HEK293 (cell line): ENCODE measurements around the gene CPNE2.

Experiments used
- CTCF ChIA-PET: fragments of 350-600 bp; formaldehyde crosslinking; extraction: SDS; loops from one replicate; lab custom pipeline; 2021; ENCODE audit warnings: antibody characterized with exemption; lab: Yijun Ruan, JAX
- POLR2A ChIA-PET: fragments of 300-600 bp; formaldehyde crosslinking; extraction: SDS; loops from one replicate; lab custom pipeline; 2020; ENCODE audit warnings: antibody characterized with exemption, inconsistent platforms; lab: Yijun Ruan, JAX
- H3K27ac ChIP-seq: fragments of 200-500 bp; sonication (Bioruptor generic); 2 replicates; pipeline ENCODE4 v1.5.1; 2014; ENCODE audit warnings: low read depth, low read length, control low read depth, inconsistent platforms; ENCODE audit errors: extremely low read depth
- H3K36me3 ChIP-seq, 2 experiments: fragments of 200-500 bp in 1 of 2; sonication (Bioruptor generic) in 1 of 2; 1 replicate in 1 of 2; 2 replicates in 1 of 2; pipeline ENCODE4 v1.5.1; 2014 to 2017; ENCODE audit warnings: inconsistent platforms in 2 of 2, low read length in 2 of 2; ENCODE audit not compliant: control insufficient read depth in 2 of 2, insufficient read depth in 1 of 2
- H3K4me1 ChIP-seq: fragments of 200-500 bp; sonication (Bioruptor generic); 2 replicates; pipeline ENCODE4 v1.5.1; 2014; ENCODE audit warnings: mild to moderate bottlenecking, low read length, inconsistent platforms; ENCODE audit not compliant: control insufficient read depth, insufficient read depth
- H3K4me3 ChIP-seq: 2 replicates; pipeline ENCODE4 v1.5.1; 2011; ENCODE audit warnings: low read depth, mild to moderate bottlenecking, control low read depth, low read length, moderate library complexity
- H3K9me3 ChIP-seq: fragments of 200-500 bp; sonication (Bioruptor generic); 2 replicates; pipeline ENCODE4 v1.5.1; 2014; ENCODE audit warnings: low read depth, low read length, inconsistent platforms; ENCODE audit not compliant: control insufficient read depth, insufficient read depth
- AEBP2 ChIP-seq: fragments of 450-650 bp; formaldehyde crosslinking; IDR thresholded peaks from 2 replicates; pipeline ENCODE4 v1.5.1; 2016; ENCODE audit warnings: missing biosample characterization, missing genetic modification characterization, borderline replicate concordance
- ELK4 ChIP-seq: IDR thresholded peaks from 2 replicates; pipeline ENCODE4 v1.6.1; 2011; ENCODE audit warnings: mild to moderate bottlenecking, low read depth, low read length, borderline replicate concordance
- HOXA7 ChIP-seq: sonication (generic); formaldehyde crosslinking; IDR thresholded peaks from 2 replicates; pipeline ENCODE4 v1.8.1; 2022; ENCODE audit warnings: missing genetic modification reagents, borderline replicate concordance
- KLF8 ChIP-seq: fragments of 450-650 bp; formaldehyde crosslinking; IDR thresholded peaks from 2 replicates; pipeline ENCODE4 v1.5.1; 2016; ENCODE audit warnings: missing biosample characterization, missing genetic modification characterization
- KLF9 ChIP-seq: fragments of 450-650 bp; formaldehyde crosslinking; IDR thresholded peaks from 2 replicates; pipeline ENCODE4 v1.5.1; 2016; ENCODE audit warnings: missing biosample characterization, missing genetic modification characterization, low read depth
- PRDM6 ChIP-seq: fragments of 450-650 bp; formaldehyde crosslinking; IDR thresholded peaks from 2 replicates; pipeline ENCODE4 v1.5.1; 2017; ENCODE audit warnings: missing biosample characterization, missing genetic modification characterization
- TCF7L2 ChIP-seq: IDR thresholded peaks from 2 replicates; pipeline ENCODE4 v1.6.1; 2011; ENCODE audit warnings: low read depth, mild to moderate bottlenecking, inconsistent platforms, low read length, moderate library complexity, borderline replicate concordance
- ZBTB10 ChIP-seq: fragments of 450-650 bp; formaldehyde crosslinking; IDR thresholded peaks from 2 replicates; pipeline ENCODE4 v1.5.1; 2016; ENCODE audit warnings: missing biosample characterization, missing genetic modification characterization
- ZFP3 ChIP-seq: fragments of 450-650 bp; formaldehyde crosslinking; IDR thresholded peaks from 2 replicates; pipeline ENCODE4 v1.5.1; 2016; ENCODE audit warnings: low read depth, missing biosample characterization, missing genetic modification characterization
- ZNF202 ChIP-seq: fragments of 450-650 bp; formaldehyde crosslinking; IDR thresholded peaks from 2 replicates; pipeline ENCODE4 v1.5.1; 2016; ENCODE audit warnings: missing biosample characterization, missing genetic modification characterization, borderline replicate concordance
- ZNF423 ChIP-seq: fragments of 450-650 bp; formaldehyde crosslinking; IDR thresholded peaks from 2 replicates; pipeline ENCODE4 v1.5.1; 2016; ENCODE audit warnings: missing biosample characterization, missing genetic modification characterization
- ZNF501 ChIP-seq: fragments of 450-650 bp; formaldehyde crosslinking; IDR thresholded peaks from 2 replicates; pipeline ENCODE4 v1.5.1; 2016; ENCODE audit warnings: missing biosample characterization, missing genetic modification characterization
- ZNF513 ChIP-seq: fragments of 450-650 bp; IDR thresholded peaks from 2 replicates; pipeline ENCODE4 v1.5.1; 2018; ENCODE audit warnings: missing biosample characterization, missing genetic modification characterization
- ZNF600 ChIP-seq: fragments of 450-650 bp; formaldehyde crosslinking; IDR thresholded peaks from 2 replicates; pipeline ENCODE4 v1.5.1; 2016; ENCODE audit warnings: missing biosample characterization, missing genetic modification characterization
- ZNF610 ChIP-seq: fragments of 450-650 bp; formaldehyde crosslinking; IDR thresholded peaks from 2 replicates; pipeline ENCODE4 v1.5.1; 2016; ENCODE audit warnings: missing biosample characterization, missing genetic modification characterization, borderline replicate concordance
- ZNF624 ChIP-seq: fragments of 450-650 bp; formaldehyde crosslinking; IDR thresholded peaks from 2 replicates; pipeline ENCODE4 v1.5.1; 2017; ENCODE audit warnings: missing biosample characterization, missing genetic modification characterization
- ZNF626 ChIP-seq: fragments of 450-650 bp; sonication (Bioruptor Pico); formaldehyde crosslinking; IDR thresholded peaks from 2 replicates; pipeline ENCODE4 v1.5.1; 2018; ENCODE audit warnings: missing biosample characterization, missing genetic modification characterization, inconsistent platforms
- ZNF747 ChIP-seq: fragments of 450-650 bp; formaldehyde crosslinking; IDR thresholded peaks from 2 replicates; pipeline ENCODE4 v1.5.1; 2016; ENCODE audit warnings: missing biosample characterization, missing genetic modification characterization
- ZNF776 ChIP-seq: fragments of 450-650 bp; formaldehyde crosslinking; IDR thresholded peaks from 2 replicates; pipeline ENCODE4 v1.5.0; 2017; ENCODE audit warnings: missing biosample characterization, missing genetic modification characterization, borderline replicate concordance
- ZSCAN23 ChIP-seq: fragments of 450-650 bp; formaldehyde crosslinking; IDR thresholded peaks from 2 replicates; pipeline ENCODE4 v1.5.1; 2016; ENCODE audit warnings: missing biosample characterization, missing genetic modification characterization
- ZSCAN30 ChIP-seq: fragments of 450-650 bp; IDR thresholded peaks from 2 replicates; pipeline ENCODE4 v1.5.1; 2018; ENCODE audit warnings: missing biosample characterization, mild to moderate bottlenecking, missing genetic modification characterization, moderate library complexity
- TF ChIP-seq, protein P1 (sequence below): fragments of 450-650 bp; formaldehyde crosslinking; IDR thresholded peaks from 2 replicates; pipeline ENCODE4 v1.5.1; 2016; ENCODE audit warnings: missing biosample characterization, missing genetic modification characterization
- TF ChIP-seq, protein P2 (sequence below): fragments of 450-650 bp; formaldehyde crosslinking; IDR thresholded peaks from 2 replicates; pipeline ENCODE4 v1.5.1; 2016; ENCODE audit warnings: missing biosample characterization, missing genetic modification characterization
- TF ChIP-seq, protein P3 (sequence below): fragments of 450-650 bp; formaldehyde crosslinking; IDR thresholded peaks from 2 replicates; pipeline ENCODE4 v1.5.1; 2016; ENCODE audit warnings: missing biosample characterization, missing genetic modification characterization

CPNE2 gene

GRCh38 chr16:57156351-57156703 is 63.9 kb downstream of the CPNE2 start:
- peaks cover 32 to 92% of the 10 kb centered on the region in 2 experiments for H3K36me3 ChIP-seq
- TF ChIP-seq ZSCAN30 (tag by site-specific recombination) (no peak), ZNF600 (tag by site-specific recombination) (no peak), TCF7L2 (no peak), ZNF610 (tag by site-specific recombination) (no peak), ZNF202 (no peak), ELK4 (no peak), ZBTB10 (tag by site-specific recombination) (no peak), ZNF501 (tag by site-specific recombination) (no peak), KLF9 (tag by site-specific recombination) (no peak), ZNF626 (tag by site-specific recombination) (no peak), ZNF776 (tag by site-specific recombination) (no peak)
- TF ChIP-seq, protein P1, sequence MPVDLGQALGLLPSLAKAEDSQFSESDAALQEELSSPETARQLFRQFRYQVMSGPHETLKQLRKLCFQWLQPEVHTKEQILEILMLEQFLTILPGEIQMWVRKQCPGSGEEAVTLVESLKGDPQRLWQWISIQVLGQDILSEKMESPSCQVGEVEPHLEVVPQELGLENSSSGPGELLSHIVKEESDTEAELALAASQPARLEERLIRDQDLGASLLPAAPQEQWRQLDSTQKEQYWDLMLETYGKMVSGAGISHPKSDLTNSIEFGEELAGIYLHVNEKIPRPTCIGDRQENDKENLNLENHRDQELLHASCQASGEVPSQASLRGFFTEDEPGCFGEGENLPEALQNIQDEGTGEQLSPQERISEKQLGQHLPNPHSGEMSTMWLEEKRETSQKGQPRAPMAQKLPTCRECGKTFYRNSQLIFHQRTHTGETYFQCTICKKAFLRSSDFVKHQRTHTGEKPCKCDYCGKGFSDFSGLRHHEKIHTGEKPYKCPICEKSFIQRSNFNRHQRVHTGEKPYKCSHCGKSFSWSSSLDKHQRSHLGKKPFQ: no peak

DNA sequence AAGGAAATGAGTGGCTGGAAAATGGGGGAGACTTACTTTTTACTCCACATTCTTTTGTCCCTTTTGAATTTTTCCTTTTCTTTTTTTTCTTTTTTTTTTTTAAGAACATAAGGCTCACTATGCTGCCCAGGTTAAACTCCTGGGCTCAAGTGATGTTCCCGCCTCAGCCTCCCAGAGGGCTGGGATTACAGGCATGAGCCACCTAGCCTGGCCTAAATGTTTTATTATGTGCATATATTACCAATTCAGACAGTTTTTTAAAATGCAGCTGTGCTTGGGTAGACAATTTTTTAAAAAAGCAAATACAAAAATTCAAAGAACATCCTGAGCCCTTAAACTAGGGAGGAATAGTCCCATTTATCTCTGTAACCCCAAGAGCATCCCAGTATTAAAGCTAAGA is 65.2 kb downstream of the CPNE2 start:
- H3K9me3 ChIP-seq: no peaks in the 10 kb centered on the region
- no peak overlapping the region for H3K4me3 ChIP-seq
- CTCF ChIA-PET: interaction anchor here (0.9 kb wide), 1 partner anchor 64 kb away, joined by 4 read pairs; no protein-coding TSS in a partner anchor
- H3K36me3 ChIP-seq: peaks cover 40 to 89% of the 10 kb centered on the region in 2 experiments
- POLR2A ChIA-PET: no interaction called here
- no peaks in the 10 kb centered on the region for H3K4me1 ChIP-seq
- H3K27ac ChIP-seq: no peak overlapping the region
- TF ChIP-seq AEBP2 (no peak), ZFP3 (no peak), HOXA7 (CRISPR knock-in tag) (no peak), PRDM6 (tag by site-specific recombination) (no peak), ZNF747 (tag by site-specific recombination) (no peak), ZNF624 (tag by site-specific recombination) (no peak), ZNF423 (tag by site-specific recombination) (no peak), ZNF513 (tag by site-specific recombination) (no peak), ZSCAN23 (tag by site-specific recombination) (no peak), KLF8 (tag by site-specific recombination) (no peak)
- TF ChIP-seq, protein P2, sequence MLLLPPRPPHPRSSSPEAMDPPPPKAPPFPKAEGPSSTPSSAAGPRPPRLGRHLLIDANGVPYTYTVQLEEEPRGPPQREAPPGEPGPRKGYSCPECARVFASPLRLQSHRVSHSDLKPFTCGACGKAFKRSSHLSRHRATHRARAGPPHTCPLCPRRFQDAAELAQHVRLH (tag by site-specific recombination): no peak
- TF ChIP-seq, protein P3, sequence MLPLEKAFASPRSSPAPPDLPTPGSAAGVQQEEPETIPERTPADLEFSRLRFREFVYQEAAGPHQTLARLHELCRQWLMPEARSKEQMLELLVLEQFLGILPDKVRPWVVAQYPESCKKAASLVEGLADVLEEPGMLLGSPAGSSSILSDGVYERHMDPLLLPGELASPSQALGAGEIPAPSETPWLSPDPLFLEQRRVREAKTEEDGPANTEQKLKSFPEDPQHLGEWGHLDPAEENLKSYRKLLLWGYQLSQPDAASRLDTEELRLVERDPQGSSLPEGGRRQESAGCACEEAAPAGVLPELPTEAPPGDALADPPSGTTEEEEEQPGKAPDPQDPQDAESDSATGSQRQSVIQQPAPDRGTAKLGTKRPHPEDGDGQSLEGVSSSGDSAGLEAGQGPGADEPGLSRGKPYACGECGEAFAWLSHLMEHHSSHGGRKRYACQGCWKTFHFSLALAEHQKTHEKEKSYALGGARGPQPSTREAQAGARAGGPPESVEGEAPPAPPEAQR (tag by site-specific recombination): no peak

More at GRCh38 chr16:57156351-57156703, 63.9 kb downstream of the CPNE2 start:
- Histone ChIP-seq H3K9me3 (no peaks in the 10 kb centered on the region), H3K27ac (no peak overlapping the region), H3K4me3 (no peak overlapping the region), H3K4me1 (no peaks in the 10 kb centered on the region)
- POLR2A ChIA-PET: no interaction called here
- CTCF ChIA-PET: no interaction called here
